ENCODE measurements around the gene FCGR2B.

- TF ChIP-seq ELF1 (IDR thresholded peaks at IDR 0.05) = no peak
- no peak for TF ChIP-seq MXI1 (IDR thresholded peaks at IDR 0.05; ENCODE audit: low read depth, low read length)
- TF ChIP-seq MAX (IDR thresholded peaks at IDR 0.05; ENCODE audit: low read depth) = no peak
- no peak; a peak in 1 of 4 replicates for TF ChIP-seq EP300 (IDR thresholded peaks at IDR 0.05; ENCODE audit: borderline replicate concordance in 1 of 2, low read depth in 1 of 2, low read length in 1 of 2)
- no peak for TF ChIP-seq EZH2phosphoT487 (IDR thresholded peaks at IDR 0.05; ENCODE audit: borderline replicate concordance, low read depth)
- no peak for TF ChIP-seq USF1 (IDR thresholded peaks at IDR 0.05; ENCODE audit: borderline replicate concordance, low read depth)
These were observed 58.9 kb downstream of the FCGR2B start for GRCh38 chr1:161721738-161722343.

All from SK-N-SH (cell line).